Tibial artery (tissue), 4 donors: ENCODE results near the gene ST3GAL4.
A peak's percentile ranks its signal among the peaks of the same experiment; 100 is the strongest.

Experiments
- DNase-seq, 2 donors: peaks; one replicate each; pipeline ENCODE4 v3.0.0-alpha.2; 2019
- H3K27ac ChIP-seq, 2 donors: fragments of 200-600 bp; sonication (generic) in 1 of 2; 1 replicate in 1 of 2; 2 replicates in 1 of 2; pipeline ENCODE4 v1.5.1; 2018 to 2019; ENCODE audit warnings: mild to moderate bottlenecking in 1 of 2
- H3K27me3 ChIP-seq, 2 donors: fragments of 200-600 bp; sonication (generic) in 1 of 2; one replicate each; pipeline versions ENCODE4 v1.5.1 to v1.6.0; 2016 to 2019
- H3K36me3 ChIP-seq, 3 donors: fragments of 200-600 bp; sonication (generic) in 2 of 3; one replicate each; pipeline ENCODE4 v1.5.1; 2016 to 2019; ENCODE audit warnings: mild to moderate bottlenecking in 2 of 3
- H3K4me1 ChIP-seq, 4 donors: fragments of 200-600 bp; sonication (generic) in 2 of 4; 1 replicate in 3 of 4; 2 replicates in 1 of 4; pipeline ENCODE4 v1.5.1; 2016 to 2019
- H3K4me3 ChIP-seq, 2 donors: fragments of 200-600 bp; sonication (generic) in 1 of 2; 1 replicate in 1 of 2; 2 replicates in 1 of 2; pipeline ENCODE4 v1.5.1; 2018 to 2019; ENCODE audit warnings: mild to moderate bottlenecking in 2 of 2
- H3K9me3 ChIP-seq, 3 donors: fragments of 200-600 bp; sonication (generic) in 1 of 3; one replicate each; pipeline ENCODE4 v1.5.1; 2016 to 2019
- intact Hi-C: fragments of 100-400 bp; cut with DNase I; formaldehyde crosslinking; loops from one replicate; pipeline ENCODE4 v1.15.0; 2023; ENCODE audit warnings: low total_unique reads
- TF ChIP-seq, protein P1 (sequence below), 2 experiments: fragments of 200-600 bp in 1 of 2; fragments of 450-650 bp in 1 of 2; IDR thresholded peaks; one replicate each; pipeline ENCODE4 v1.5.1; 2017 to 2019; ENCODE audit warnings: antibody characterized with exemption in 2 of 2, mild to moderate bottlenecking in 1 of 2, moderate library complexity in 1 of 2

ST3GAL4 gene

DNA sequence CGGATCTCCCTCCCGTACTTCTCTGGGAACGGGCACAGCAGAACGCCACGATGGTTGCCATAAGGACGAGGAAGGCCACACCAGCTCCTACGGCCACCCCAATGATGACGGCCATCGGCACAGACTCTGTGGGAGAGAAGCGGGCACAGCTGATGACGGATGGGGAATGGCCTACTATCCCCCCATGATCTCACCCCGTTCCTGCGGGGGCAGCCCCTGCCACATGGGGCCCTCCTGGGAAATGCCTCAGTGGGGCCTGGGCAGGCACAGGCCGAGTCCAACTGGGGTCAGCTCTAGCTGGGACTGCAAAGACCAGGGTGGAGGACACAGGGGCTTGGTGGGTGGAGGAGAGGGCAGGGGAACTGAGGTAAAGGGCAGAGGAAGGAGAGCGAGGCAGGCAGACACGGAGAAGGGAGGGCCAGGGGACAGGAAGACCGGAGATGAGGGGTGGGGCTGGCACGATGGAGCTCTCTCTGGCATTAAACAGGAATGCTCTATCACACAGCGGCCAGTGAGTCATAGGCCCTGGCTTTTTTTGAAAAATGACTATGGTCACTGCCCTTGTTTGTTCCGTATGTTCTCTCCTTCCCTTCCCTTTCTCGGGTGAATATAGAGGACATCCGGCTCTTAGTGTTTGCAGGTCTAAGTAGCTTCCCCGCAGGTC is 76.0 kb downstream of the ST3GAL4 start:
- no peaks in the 10 kb centered on the region for H3K36me3 ChIP-seq
- H3K9me3 ChIP-seq = no peaks in the 10 kb centered on the region
- H3K4me1 ChIP-seq = peaks cover 0 to 23% (median 4%) of the 10 kb centered on the region in 4 donors
- no peak overlapping the region for H3K4me3 ChIP-seq
- H3K27ac ChIP-seq = peak overlapping the region; percentile 53 to 63
- TF ChIP-seq, protein P1, sequence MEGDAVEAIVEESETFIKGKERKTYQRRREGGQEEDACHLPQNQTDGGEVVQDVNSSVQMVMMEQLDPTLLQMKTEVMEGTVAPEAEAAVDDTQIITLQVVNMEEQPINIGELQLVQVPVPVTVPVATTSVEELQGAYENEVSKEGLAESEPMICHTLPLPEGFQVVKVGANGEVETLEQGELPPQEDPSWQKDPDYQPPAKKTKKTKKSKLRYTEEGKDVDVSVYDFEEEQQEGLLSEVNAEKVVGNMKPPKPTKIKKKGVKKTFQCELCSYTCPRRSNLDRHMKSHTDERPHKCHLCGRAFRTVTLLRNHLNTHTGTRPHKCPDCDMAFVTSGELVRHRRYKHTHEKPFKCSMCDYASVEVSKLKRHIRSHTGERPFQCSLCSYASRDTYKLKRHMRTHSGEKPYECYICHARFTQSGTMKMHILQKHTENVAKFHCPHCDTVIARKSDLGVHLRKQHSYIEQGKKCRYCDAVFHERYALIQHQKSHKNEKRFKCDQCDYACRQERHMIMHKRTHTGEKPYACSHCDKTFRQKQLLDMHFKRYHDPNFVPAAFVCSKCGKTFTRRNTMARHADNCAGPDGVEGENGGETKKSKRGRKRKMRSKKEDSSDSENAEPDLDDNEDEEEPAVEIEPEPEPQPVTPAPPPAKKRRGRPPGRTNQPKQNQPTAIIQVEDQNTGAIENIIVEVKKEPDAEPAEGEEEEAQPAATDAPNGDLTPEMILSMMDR (IDR thresholded peaks at IDR 0.05) = no peak
- no peaks in the 10 kb centered on the region for H3K27me3 ChIP-seq
- intact Hi-C loops = no loop called here
- DNase-seq = peak; percentile 78 to 84

DNA sequence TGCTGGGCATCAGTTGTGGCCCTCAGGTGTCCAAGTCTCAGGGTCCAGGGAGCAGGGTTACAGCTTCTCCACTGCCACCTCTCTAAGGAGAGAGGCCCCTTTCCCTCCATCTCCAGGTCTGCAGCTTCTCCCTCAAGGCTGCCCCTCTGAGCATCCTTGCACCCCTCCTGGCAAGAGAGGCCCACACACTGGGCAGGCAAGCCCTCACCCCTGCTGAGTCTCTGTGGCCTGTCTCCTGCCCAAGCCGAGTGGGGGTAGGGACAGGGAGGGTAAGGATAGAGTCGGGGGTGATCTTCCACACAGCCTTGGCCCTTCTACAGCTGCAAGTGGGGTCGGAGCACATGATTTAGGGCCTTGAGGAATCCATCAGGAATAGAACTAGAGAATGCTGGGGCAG is 76.6 kb downstream of the ST3GAL4 start:
- Histone ChIP-seq H3K9me3 (no peaks in the 10 kb centered on the region), H3K36me3 (no peaks in the 10 kb centered on the region), H3K27me3 (no peaks in the 10 kb centered on the region), H3K4me3 (no peak overlapping the region), H3K4me1 (peaks cover 0 to 19% (median 3%) of the 10 kb centered on the region in 4 donors), H3K27ac (peak overlapping the region; percentile 53 to 63)
- TF ChIP-seq, protein P1 (IDR thresholded peaks at IDR 0.05) = no peak
- intact Hi-C loops = no loop called here
- DNase-seq = no peak

DNA sequence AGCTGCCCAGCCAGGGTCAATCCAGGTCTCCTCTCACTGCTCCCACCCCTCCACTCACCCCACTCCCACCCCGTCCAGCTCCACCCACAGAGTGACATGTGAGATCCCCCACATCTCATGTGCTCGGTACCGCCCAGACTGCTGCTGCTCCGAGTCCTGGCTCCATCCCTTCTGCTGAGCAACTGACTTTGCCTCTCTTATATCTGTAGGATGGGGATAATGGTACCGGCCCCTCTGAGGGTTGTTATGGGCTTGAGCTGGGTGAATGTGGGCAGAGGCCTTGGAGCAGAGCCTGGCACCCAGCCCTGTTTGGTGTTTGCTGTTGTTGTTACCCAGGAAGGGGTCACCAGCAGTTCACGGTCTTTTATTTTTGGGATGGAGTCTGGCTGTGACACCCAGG is 77.0 kb downstream of the ST3GAL4 start:
- Histone ChIP-seq H3K27ac (peak overlapping the region; percentile 53 to 63), H3K4me1 (peaks cover 0 to 17% (median 1%) of the 10 kb centered on the region in 4 donors), H3K9me3 (no peaks in the 10 kb centered on the region), H3K36me3 (no peaks in the 10 kb centered on the region), H3K27me3 (no peaks in the 10 kb centered on the region), H3K4me3 (no peak overlapping the region)
- DNase-seq = no peak
- intact Hi-C loops = no loop called here
- TF ChIP-seq, protein P1 (IDR thresholded peaks at IDR 0.05) = no peak

DNA sequence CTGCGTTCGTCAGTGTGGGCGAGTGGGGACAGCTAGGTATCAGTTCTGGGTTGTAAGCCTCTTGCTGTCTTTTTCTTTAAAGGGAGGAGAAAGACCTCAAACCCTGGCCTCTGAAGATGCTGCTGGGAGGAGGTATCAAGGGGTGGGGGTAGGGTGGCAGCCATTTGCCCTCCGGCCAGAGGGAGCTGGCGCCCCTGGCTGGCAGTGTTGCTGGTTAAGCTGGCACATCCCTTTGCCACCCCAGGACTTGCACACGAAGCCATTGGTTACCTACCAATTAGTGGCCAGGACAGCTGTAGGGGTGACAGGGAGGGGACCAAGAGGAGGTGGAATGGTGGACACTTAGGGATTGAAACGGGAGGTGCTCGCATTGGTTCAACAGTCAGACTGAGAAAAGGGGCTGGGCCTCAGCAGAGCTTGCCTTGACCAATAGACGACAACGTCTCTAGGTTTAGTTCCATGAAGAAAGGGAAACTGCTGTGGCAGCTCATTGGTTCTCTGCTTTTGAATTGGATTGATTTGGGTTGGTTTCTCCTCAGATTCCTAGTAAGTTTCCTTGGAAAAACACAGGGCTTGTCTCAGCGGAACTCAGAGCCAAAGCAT is 77.9 kb downstream of the ST3GAL4 start:
- TF ChIP-seq, protein P1 (IDR thresholded peaks at IDR 0.05) = no peak
- H3K4me1 ChIP-seq = peaks cover 0 to 17% (median 1%) of the 10 kb centered on the region in 4 donors
- no peaks in the 10 kb centered on the region for H3K36me3 ChIP-seq
- H3K9me3 ChIP-seq = no peaks in the 10 kb centered on the region
- no peak for DNase-seq
- intact Hi-C loops = no loop called here
- no peaks in the 10 kb centered on the region for H3K27me3 ChIP-seq
- no peak overlapping the region for H3K27ac ChIP-seq
- no peak overlapping the region for H3K4me3 ChIP-seq

DNA sequence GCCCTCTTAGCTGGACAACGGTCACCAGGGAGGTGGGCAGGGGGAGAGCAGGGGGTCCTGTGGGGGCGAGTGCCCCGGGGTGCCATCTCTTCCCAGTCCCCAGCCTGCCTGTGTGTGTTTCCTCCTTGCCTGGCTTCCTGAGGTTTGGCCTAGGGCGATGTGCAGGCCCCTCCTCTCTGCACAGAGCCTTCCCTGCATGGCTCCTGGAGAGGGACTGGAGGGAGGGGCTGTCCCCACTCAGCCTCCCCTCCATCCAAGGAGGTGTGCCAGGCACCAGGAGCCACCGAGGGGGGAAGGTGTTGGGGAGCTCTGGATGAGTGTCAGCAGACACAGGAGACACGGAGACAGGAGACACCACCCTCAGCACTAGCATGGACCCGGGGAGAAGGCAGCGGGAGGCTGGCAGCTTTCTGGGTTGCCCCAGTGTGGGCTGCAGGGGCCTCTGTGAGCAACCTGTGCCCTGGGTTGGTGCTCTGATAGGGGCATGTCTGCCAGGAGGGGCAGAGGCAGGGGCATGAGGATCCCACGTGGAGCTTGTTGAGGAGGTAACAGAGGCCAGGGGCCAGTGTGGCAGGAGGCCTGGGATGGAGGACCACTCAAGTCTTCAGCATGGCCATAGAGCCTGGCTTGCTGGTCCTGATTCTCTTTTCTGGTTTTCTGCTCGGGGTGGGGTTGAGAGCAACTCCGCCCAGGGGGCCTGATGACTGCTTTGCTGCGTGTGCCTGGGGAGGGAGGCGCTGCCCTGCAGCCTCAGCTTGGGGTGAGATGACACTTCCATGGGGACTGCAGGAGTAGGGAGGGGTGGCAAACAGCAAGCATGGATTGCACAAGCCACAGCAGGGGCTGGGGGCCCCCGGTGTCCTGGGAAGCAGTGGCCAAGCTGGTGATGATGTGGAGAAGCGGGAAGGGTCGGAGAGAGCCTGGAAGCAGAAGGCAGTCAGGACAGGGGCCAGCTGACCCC is 78.8 kb downstream of the ST3GAL4 start:
- H3K27ac ChIP-seq = no peak overlapping the region
- intact Hi-C loops = no loop called here
- no peak for DNase-seq

More for the DNA sequence above, 78.8 kb downstream of the ST3GAL4 start:
- Histone ChIP-seq H3K4me3 (no peak overlapping the region), H3K4me1 (peaks cover 0 to 17% (median 1%) of the 10 kb centered on the region in 4 donors), H3K36me3 (no peaks in the 10 kb centered on the region), H3K9me3 (no peaks in the 10 kb centered on the region), H3K27me3 (no peaks in the 10 kb centered on the region)
- TF ChIP-seq, protein P1 (IDR thresholded peaks at IDR 0.05) = no peak
